ENCODE measurements around the gene NEK6.

GRCh38 chr9:124214596-124215367 is 43.0 kb upstream of the NEK6 start:
- TF ChIP-seq POLR2A (IDR thresholded peaks at IDR 0.05; ENCODE audit: low read length) (no peak), GATA1 (IDR thresholded peaks at IDR 0.05; ENCODE audit: low read depth, low read length) (no peak)
